DMS79 (cell line): ENCODE data around the gene MYMK.

Experiments
- DNase-seq: peaks from one replicate; lab custom pipeline; 2025; lab: John Stamatoyannopoulos, UW

Gene MYMK

DNA sequence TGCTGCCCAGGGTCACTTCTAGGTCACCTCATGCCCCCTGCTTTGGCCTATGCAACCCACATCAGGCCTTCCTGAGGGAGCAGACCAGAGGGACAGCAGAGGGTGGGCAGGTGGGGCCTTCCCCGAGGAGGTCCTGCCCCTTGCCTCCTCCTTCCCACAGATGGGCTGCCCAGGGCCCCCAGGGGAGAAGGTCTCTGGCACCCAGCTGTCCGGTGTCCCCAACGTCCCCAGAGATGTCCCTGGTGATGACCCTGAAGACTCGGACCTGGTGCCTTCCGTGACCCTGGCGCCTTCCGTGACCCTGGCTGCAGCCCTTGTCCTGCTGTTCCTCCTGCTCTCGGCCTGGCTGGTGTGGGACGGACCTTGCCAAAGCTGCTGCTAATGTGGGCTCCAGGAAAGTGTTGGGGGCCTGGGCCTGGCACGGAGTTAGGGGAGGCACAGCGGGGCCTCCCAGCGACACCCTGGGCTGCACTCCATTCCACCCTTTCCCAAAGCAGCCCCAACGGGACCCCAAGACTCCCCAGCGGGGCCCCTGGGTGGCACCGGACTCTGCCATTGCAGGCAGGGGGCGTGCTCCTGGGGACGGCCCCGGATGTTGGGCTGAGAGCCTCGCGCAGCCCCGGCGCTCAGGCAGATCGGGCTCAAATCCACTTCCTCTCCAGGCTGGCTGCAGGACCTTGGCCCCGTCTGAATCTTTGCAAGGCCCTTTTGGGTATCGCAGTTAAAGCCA lies 39.1 kb downstream of the MYMK start:
- DNase-seq = no peak

DNA sequence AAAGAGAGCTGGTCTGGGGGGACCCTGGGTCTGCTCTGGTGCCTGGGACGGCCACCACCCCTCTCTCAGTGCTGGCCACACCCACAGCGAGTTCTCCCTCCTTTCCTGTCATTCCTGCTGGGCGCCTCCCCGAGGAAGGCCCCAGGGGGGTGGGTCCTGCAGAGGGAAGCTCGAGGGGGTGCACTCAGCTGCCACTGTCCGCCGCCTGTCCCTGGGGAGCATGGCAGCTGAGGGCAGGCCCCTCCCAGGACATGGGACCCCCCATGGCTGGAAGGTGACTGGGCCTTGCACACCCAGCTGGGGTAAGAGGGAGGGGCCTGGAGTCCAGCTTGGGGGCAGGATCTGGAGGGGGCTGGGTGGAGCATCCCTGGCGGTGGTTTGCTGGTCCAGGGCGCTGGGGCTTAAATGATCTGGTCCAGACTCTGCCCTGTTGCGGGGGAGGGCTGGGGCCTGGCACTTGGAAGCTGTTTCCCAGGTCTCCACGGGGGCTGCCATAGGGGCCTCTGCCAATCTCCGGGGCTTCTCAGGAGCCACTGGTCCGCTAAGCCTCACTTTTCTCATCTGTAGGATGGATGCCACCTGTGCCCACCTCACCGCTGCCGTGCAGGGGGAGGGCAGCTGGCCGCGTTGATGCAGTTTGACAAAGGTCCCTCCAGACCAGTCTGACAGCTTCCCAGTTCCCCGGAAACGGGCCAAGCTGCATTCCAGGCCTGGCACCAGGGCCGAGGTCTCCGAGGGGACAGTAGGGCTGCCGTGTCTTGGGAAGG lies 39.9 kb downstream of the MYMK start:
- no peak for DNase-seq

DNA sequence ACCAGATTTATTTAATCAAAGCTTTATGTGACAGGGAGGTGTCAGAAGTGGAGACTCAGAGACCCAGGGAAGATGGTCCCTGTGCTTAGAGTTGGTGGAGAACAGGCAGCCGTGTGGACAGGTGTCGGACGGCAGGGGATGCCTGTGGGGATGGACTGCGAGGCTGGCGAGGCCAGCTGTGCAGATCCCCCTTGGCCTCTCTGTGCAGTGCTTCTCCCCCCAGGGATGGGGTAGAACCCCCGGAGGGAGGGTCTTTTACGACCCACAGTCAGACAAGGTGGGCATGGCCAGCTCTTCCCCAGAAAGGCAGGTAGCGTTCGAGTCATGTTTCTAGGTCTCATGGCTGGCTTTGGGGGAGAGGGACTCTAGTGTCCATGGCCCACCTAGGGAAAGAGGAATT lies 41.1 kb downstream of the MYMK start:
- DNase-seq = no peak

DNA sequence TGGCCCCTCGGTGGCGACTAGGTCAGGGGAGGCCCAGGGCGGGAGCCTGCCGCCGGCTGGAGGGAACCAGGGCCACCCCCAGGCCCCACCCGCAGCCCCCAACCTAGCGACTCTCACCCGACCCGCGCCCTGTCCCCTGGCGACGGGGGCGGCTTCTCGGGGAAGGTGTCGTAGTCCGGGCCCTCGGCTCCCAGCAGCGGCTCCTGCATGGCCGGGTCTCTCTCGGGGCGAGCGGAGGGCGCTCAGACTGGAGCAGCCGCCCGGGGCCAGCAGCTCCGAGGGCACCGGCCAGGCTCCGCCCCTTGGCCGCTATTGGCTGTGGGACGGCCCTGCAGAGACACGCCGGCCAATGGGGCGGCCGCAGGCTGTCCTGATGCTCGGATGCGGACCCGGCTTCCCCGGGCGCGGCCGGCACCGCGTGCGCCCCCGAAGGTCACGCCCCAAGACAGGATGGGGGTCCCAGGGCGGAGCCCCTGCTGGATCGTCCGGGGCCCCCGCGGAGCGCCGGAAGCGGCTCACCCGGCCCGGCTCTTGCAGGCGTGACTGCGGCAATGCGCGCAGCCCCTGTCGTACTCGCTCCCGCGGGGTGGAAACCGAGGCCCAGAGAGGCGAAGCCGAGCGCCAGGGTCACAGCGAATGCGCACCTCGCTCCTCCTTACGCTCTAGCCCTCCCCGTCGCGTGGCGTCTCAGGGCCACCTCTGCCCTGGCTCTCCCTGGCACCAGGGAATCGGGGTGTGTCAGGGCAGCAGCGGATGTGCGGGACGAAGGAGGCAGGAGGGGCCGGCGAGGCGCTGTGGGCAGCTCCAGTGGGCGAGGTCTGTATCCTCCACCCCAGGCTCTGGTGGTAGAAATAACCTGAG lies 45.7 kb downstream of the MYMK start, which contains the start of gene SLC2A6:
TSS of gene SLC2A6 (minus strand) at position 249 of the 861 bp plus-strand sequence. CDS start at position 209, 40 bp downstream.
- DNase-seq = peak; percentile 75

DNA sequence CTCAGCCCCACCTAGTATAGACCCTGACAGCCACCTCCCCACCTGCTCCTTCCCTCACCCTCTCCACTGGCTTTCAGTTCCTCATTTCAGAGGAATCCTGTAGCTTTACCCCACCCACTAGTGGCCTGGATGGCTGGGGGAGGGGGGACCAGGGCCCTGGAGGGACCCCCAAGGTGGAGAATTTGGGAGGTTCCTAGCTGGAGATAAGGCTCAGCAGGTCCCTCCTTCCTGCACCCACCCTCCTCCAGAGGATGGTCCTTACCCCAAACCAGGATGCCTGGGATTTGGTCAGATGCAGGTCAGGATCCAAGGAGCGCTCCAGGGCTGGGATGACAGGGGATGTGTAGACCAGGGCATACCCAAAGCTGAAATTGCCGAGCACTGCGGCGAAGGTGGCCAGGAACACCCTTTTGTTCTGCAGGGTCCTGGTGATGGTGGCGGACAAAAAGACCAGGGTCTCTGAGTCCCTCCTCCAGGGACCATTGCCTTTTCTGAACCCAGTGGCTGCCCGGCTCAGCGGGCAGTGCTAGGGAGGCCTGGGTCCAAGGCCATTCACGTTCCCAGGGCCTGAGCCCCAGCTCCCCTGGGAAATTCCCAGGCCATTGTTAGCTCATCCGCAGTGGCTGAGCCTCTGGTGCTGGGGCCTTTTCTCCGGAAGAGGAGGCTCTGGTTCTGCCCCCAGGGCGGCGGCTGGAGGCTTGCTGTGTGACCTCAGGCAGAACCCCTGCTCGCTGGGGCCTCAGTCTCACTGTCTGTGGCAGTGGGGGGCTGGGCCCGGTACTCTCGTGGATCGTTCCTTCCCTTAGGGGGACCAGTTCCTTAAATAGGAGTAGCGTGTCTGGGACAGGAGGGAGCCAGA lies 46.5 kb downstream of the MYMK start:
- DNase-seq = no peak

DNA sequence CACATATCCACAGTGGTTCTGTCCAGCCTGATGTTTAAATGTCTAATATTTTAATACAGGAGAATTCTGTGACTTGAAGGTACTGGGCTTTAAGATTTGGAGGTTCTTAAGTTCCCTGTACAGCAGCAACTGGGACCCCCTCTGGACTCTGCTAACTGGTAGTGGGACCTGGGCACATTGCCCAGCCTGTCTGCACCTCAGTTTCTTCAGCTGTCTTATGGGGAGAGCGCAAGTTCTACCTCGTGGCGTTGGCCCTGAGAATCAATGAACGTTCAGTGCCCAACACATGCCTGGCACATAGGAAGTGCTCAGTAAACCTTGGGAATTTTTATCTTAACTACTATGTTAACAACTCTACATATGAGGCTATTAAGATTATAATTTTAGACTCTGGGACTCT lies 47.3 kb downstream of the MYMK start:
- no peak for DNase-seq

DNA sequence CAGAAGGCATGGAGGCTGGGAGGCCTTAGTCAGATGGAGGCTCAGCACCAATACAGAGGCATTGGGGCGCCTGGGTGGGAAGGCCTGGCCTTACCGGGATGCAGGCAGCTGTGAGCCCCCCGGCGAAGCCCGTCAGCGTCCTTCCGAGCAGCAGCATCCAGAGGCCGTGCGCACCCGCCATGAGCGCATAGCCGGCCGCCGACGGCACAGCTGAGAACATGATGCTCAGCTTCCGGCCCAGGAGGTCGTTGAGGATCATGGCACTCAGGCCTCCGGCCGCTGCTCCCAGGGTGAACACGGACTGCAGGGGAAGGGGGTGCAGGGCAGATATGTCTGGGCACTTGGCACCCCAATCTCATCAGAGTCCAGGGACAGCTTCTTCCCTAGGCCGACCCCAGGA lies 47.8 kb downstream of the MYMK start:
- DNase-seq = no peak

DNA sequence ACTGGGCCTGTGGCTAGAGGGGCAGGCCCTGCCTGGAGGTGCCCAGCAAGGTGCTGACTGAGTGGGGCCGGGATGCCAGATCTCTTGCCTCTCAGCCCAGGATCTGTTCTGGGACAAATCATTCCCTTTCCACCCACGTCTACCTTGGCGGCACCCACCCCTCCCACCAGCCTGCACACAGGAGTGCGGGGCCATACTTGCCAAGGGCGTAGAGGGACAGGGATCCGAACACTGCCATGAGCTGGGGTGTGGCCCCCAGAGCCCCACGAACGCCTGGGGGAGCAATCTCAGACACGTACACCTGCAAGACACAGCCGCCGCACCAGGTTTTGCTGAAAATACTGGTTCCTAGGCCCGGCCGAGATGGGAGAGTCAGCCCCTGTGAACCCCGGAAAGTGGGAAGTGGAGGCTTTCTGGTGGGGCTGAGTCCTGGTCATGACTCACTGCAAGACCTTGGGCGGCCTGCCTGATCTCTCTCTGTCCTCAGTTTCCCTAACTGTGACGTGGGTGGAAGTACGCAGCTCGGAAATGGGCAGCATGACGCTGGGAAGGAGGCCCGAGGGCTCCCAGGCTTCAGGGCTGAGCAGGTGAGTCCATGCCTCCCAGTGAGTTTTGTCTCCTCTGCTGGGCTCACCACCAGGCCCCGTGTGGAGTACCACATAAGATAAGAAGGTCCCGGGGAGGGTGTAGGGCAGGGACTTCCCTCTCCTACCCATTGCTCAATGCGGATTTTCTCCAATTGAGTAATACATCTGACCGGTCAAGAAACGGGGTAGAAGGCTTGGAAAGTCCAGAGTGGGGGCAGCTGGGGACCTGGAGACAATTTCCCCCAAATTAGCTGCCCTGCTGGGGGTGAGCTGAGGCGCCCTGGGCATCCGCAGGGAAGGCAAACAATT lies 48.5 kb downstream of the MYMK start:
- no peak for DNase-seq

DNA sequence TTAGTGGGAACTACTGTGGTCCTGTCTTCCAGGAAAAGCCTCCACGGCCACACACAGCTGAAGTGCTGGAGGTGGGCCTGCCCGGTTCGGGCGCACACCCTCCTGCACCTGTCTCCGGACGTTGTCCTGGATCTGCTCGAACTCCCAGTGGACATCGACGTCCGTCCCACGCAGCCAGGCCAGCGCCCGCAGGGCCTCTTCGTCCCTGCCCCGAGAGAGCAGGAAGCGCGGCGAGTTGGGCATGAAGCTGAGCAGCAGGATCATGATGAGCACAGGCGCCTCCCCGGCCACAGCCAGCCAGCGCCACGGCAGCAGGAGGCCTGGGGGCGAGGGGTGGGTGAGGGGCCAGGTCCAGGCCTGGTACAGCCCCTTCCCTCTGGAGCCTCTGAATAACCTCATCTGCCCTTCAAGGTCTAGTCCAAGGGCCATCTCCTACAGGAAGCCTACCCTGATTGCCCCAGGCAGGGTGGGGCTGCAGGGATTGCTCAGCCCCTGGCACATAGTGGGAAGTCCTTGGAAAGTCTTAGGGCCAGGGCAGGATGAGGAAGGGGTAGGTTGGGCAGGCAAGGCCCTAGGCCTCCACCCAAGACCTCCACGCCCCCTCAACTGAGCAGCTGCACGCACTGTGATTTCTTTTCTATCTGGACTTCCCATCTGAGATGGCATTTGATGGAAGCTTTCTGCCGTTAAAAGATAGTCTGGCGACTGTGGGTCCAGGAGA lies 49.3 kb downstream of the MYMK start:
- no peak for DNase-seq

DNA sequence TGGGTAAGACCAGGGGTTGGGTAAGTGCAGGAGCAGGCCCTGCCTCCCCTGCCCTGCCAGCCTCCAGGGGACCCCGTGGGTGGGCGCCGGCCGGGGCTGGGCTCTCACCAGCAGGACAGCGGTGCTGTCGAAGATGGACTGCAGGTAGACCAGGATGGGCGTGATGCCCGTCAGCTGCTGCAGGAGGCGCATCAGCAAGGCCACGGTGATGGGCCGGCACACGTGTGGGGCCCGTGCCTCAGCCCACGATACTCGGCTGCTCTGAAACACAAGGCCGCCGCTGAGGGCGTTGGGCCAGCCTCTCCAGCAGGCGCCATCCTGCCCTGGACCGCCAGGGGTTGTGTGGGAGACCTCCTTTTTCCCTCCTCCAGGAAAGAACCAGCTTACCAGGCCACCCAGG lies 49.9 kb downstream of the MYMK start:
- DNase-seq = no peak

DNA sequence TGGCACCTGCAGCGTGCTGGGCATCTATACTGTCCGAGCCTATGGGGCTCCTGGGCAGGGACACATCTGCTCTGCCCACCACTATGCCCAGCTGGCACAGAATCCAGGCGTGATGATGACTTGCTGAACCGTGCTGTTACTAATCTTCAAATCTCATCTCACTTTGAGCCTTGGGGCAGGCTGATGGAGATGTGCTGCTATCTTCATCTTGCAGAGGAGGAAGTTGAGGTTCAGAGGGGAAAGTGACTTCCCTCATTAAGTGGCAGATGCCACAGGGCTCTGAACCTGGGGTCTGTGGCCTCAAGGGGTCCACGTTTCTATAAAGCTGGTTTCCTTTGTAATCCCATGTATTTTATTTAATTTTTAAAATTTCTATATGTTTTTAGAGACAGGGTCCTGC lies 50.5 kb downstream of the MYMK start:
- no peak for DNase-seq

DNA sequence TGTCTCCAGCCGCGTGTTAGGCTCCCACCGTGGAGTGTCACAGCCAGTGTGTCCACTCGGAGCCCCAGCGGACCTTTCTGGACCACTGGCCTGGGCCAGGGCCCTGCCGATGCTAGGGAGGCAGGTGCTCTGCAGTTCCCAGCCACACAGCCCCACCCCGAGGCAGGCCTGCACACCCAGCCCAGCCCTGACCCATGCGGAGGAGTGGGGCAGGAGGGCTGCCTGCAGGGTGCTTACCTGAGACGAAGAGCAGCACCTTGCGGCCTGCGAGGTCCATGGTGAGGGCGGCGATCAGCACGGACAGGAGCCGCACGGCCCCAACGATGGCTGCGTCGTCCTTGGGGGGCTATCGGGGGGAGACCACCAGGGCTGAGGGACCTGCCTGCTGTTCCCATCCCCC lies 51.0 kb downstream of the MYMK start:
- DNase-seq = no peak

DNA sequence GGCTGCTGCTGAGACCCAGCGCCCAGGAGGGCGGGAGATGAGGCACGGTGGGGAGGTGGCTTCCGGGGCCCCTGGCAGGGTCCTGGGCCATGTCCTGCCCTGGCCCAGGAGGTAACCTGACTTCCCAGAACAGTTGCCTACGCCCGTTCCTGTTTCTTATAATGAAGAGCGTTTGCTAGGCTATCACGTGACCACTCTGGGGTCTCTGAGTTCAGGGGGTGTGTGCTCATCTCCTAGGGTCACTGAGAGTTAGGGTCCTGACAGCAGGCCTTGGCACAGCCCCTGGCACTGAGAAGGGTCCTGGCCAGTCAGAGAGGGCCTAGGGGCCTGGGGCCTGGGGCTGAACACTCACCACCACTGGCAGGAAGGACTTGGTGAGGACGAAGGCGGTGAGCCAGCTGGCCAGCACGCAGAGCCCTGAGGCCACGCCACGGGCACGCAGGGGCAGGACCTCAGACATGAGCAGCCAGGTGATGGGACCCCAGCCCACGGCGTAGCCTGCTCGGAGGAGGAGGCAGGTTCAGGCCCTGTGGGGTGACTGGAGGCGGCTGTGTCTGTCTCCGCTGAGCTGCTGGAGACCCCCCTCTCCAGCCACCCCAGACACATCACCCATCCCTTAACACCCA lies 51.9 kb downstream of the MYMK start:
- no peak for DNase-seq

DNA sequence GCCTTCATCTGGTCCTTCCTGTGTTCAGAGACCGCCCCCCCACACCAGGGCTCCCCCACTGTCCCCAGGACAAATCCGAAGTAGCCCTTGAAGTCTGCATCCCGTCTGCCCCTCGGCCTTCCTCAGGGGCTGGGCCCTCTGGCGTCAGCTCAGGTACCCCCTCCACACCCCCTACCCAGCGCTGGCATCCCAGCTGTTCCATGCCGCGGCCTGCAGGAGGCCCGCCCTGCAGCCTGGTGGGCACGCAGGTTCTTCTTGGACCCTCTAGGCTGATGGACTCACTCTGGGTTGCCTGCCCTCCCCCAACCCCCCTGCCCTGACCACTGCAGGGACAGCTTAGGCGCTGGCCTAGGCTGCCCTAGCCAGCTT lies 52.5 kb downstream of the MYMK start:
- no peak for DNase-seq

DNA sequence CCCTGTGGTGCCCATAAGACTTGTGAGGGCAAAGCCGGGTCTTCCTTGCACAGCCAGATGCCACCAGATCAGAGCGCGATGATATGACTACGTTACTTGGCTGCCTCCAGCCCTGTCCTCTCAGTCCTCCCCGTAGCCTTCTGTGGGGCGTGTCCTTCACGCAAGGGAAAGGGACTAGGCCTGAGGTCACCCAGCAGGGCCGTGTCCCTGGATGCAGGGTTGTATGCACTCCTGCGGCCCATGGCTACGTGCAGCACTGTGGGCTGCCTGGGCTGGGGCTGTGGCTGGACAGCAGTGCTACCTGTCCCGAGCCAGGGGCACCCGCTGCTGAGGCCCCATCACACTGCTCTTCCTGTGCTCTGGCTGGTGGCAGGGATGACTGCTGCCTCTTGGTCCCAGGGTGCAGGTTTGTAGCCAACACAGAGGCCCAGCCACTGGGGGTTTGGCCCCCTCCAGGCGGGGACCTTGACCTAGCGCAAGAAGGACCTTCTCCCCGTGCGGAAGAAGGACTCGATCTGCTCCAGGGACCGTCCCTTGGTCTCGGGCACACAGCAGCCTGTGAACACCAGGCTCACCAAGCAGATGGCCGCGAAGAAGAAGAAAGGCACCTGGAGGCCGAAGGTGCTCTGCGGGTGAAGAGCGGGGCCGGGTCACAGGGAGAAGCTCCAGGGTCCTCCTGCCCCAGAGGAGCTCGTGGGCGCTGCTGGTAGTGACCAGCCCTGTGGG lies 53.0 kb downstream of the MYMK start:
- DNase-seq = no peak

DNA sequence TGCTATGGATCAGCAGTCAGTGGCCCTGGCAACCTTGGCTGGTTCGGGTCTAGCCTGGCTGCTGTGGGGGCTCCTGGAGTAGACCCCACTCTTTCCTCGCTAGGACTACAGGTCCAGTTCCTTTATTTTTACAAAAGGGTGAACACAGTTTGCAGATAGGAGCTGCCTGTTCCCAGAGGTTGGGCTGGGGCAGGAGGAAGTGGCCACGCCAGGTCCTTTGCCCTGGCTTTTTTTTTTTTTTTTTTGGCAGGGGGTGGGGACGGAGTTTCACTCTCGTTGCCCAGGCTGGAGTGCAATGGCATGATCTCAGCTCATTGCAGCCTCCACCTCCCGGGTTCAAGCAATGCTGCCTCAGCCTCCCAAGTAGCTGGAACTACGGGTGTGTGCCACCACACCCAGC lies 53.8 kb downstream of the MYMK start:
- no peak for DNase-seq

DNA sequence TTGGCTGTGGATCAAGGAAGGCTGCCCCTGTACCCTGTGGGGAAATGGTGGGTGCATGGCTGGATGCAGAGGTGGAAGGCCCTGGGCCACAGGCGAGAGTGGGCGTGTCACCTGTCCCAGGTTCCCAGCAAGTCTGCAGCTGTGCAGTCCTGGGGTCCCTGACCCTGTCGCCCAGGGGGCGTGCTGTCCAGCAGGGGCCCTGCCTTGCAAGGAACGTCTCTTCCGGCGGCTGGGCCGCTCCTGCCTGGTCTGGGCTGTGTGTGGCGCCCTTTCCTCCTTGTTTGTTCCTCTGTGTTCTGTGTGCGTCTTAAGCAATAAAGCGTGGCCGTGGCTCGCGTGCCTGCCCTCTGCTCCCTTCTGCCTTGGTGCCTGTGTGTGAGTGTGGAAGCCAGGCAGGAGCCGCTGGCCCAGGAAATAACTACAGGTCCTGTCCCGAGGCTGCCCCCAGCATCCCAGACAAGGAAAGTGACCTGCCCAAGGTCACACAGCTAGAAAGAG lies 54.3 kb downstream of the MYMK start:
- DNase-seq = no peak

DNA sequence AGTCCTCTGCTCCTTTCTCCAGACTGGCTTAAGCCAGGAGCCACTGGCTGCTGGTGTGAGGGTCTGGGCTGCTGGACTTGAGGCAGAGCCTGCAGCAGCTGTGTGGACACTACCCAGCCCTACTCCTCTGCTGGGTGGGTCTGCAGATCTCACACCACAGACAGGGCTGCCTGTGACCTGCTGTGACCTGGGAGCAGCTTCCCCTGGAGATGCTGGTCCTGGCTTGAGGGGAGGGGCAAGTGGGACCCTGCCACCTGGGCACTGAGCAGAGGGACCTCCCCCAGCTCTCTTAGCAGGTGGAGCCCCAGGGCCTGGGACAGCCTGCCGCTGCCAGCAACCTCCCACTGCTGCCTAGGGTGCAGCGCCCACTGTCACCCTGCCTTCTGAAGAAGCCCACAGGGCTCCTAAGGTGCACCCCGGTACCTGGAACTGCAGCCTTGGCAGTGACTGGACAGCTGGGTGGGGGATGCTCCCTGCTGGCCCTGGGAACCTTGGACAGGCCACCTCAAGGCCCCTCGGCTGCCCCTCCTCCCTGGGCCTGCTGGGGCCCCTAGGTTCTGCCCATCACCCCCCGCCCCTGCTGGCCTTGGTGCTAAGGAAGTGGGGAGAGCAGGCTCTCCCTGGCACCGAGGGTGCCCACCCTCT lies 55.9 kb downstream of the MYMK start:
- DNase-seq = no peak
